Transverse colon (tissue), 4 donors: ENCODE data around the gene CSNK1G1. TPM values are rescaled to one million over a fixed set of nuclear protein-coding genes. Genes with fewer than 3 reads are reported as not detected.

Experiments used
- DNase-seq: peaks from one replicate; pipeline ENCODE4 v3.0.0-alpha.2; 2019
- H3K27ac ChIP-seq, 4 donors: fragments of 200-600 bp; sonication (generic); 2 replicates each; pipeline ENCODE4 v1.5.1; 2016 to 2018; ENCODE audit warnings: inconsistent platforms in 4 of 4
- H3K27me3 ChIP-seq: fragments of 200-600 bp; sonication (generic); 2 replicates; pipeline ENCODE4 v1.5.1; 2017; ENCODE audit warnings: inconsistent platforms
- H3K36me3 ChIP-seq, 4 donors: fragments of 200-600 bp; sonication (generic); 2 replicates each; pipeline ENCODE4 v1.5.1; 2017 to 2019; ENCODE audit warnings: inconsistent platforms in 4 of 4
- H3K4me1 ChIP-seq, 4 donors: fragments of 200-600 bp; sonication (generic); 2 replicates each; pipeline ENCODE4 v1.5.1; 2017 to 2020; ENCODE audit warnings: inconsistent platforms in 4 of 4
- H3K4me3 ChIP-seq, 4 donors: fragments of 200-600 bp; sonication (generic); 1 replicate in 1 of 4; 2 replicates in 3 of 4; pipeline versions ENCODE4 v1.5.1 to v1.6.1; 2017 to 2019; ENCODE audit warnings: inconsistent platforms in 4 of 4
- H3K9me3 ChIP-seq, 2 donors: fragments of 200-600 bp; sonication (generic); 2 replicates each; pipeline ENCODE4 v1.5.1; 2017 to 2019; ENCODE audit warnings: inconsistent platforms in 2 of 2
- CTCF ChIP-seq, 5 experiments: fragments of 200-600 bp in 3 of 5; fragments of 450-650 bp in 2 of 5; sonication (generic) in 3 of 5; IDR thresholded peaks; 1 replicate in 2 of 5; 2 replicates in 3 of 5; pipeline ENCODE4 v1.5.1; 2016 to 2017; ENCODE audit warnings: antibody characterized with exemption in 5 of 5, inconsistent platforms in 3 of 5, mild to moderate bottlenecking in 2 of 5, moderate library complexity in 1 of 5
- EP300 ChIP-seq: sonication (generic); formaldehyde crosslinking; IDR thresholded peaks from one replicate; pipeline ENCODE4 v1.6.1; 2017; ENCODE audit warnings: antibody characterized with exemption, low read depth
- POLR2A ChIP-seq: fragments of 450-650 bp; IDR thresholded peaks from one replicate; pipeline ENCODE4 v1.6.1; 2016; ENCODE audit warnings: antibody characterized with exemption, mild to moderate bottlenecking, moderate library complexity
- POLR2AphosphoS5 ChIP-seq, 3 donors: sonication (generic); formaldehyde crosslinking; IDR thresholded peaks; one replicate each; pipeline ENCODE4 v1.6.1; 2016; ENCODE audit warnings: antibody characterized with exemption in 3 of 3
- WGBS, 2 donors: methylation state at CpG; one replicate each; pipeline ENCODE4 v1.1.5; 2018; ENCODE audit warnings: low coverage in 1 of 2; 5-methylcytosine and 5-hydroxymethylcytosine counted together
- in situ Hi-C, 4 donors: fragments of 200-750 bp; cut with MboI; loops; one replicate each; pipeline versions ENCODE4 v1.15.0 to v1.15.1; 2017; ENCODE audit warnings: low sequenced_read_pairs in 3 of 4, low pct_ligation_motif_present in 1 of 4, low pct_unique_long_range_greater_than_20kb in 1 of 4
- intact Hi-C: fragments of 100-400 bp; cut with DNase I; formaldehyde crosslinking; loops from one replicate; pipeline ENCODE4 v1.15.1; 2023; ENCODE audit warnings: low total_unique reads
- total RNA-seq, 4 donors: library from RNA; depleted of rRNA; stranded (reverse); fragments of >200 nt; gene quantifications; one replicate each; pipeline ENCODE4 v1.1.0, GENCODE V29; 2016

The CSNK1G1 gene
- total RNA-seq, 4 donors from 2014 or later = 6.2 to 34.4 (median 19.7) TPM

GRCh38 chr15:64369078-64369607, 13.2 kb upstream of the CSNK1G1 start:
- Histone ChIP-seq H3K9me3 (no peaks in the 10 kb centered on the region), H3K4me3 (no peak overlapping the region), H3K27ac (no peak overlapping the region), H3K4me1 (no peaks in the 10 kb centered on the region), H3K36me3 (no peaks in the 10 kb centered on the region), H3K27me3 (no peaks in the 10 kb centered on the region)
- 71 to 87% methylated on average over 1 to 2 of the region's 2 CpGs for WGBS, 2 donors
- in situ Hi-C loops = loop anchor here in 2 of 4 donors (10.0 to 25.0 kb wide), 2 partner anchors 157 to 164 kb away; no protein-coding TSS in a partner anchor
- TF ChIP-seq CTCF (IDR thresholded peaks at IDR 0.05) = no peak
- no peak for TF ChIP-seq EP300
- no peak for TF ChIP-seq POLR2AphosphoS5 (IDR thresholded peaks at IDR 0.05)
- no peak for TF ChIP-seq POLR2A
- no peak for DNase-seq
- intact Hi-C loops = no loop called here

- no peak for TF ChIP-seq POLR2AphosphoS5 (IDR thresholded peaks at IDR 0.05)
- TF ChIP-seq POLR2A = no peak
- no peak for TF ChIP-seq CTCF (IDR thresholded peaks at IDR 0.05)
- TF ChIP-seq EP300 = no peak
- WGBS, 2 donors = 99 to 100% methylated on average over 2 to 4 of the region's 4 CpGs
- H3K4me3 ChIP-seq = no peak overlapping the region
- H3K9me3 ChIP-seq = no peaks in the 10 kb centered on the region
- H3K4me1 ChIP-seq = peaks cover 0 to 9% (median 5%) of the 10 kb centered on the region in 4 donors
- intact Hi-C loops = no loop called here
- no peak for DNase-seq
- in situ Hi-C loops = loop anchor here in 2 of 4 donors (10.0 to 25.0 kb wide), 2 partner anchors 149 to 156 kb away; no protein-coding TSS in a partner anchor
- H3K36me3 ChIP-seq = no peaks in the 10 kb centered on the region
- H3K27me3 ChIP-seq = no peaks in the 10 kb centered on the region
- H3K27ac ChIP-seq = no peak overlapping the region
Observed at GRCh38 chr15:64361259-64361658, 5.3 kb upstream of the CSNK1G1 start.

GRCh38 chr15:64356710-64357040, 702 bp upstream of the CSNK1G1 start:
- DNase-seq = no peak
- intact Hi-C loops = no loop called here
- in situ Hi-C loops = loop anchor here in 2 of 4 donors (10.0 to 25.0 kb wide), 2 partner anchors 142 to 144 kb away; no protein-coding TSS in a partner anchor

More at GRCh38 chr15:64356710-64357040, 702 bp upstream of the CSNK1G1 start:
- Histone ChIP-seq H3K9me3 (no peaks in the 10 kb centered on the region), H3K27ac (peak overlapping the region; percentile 73 to 89 (median 81)), H3K4me1 (peaks cover 5 to 18% (median 15%) of the 10 kb centered on the region in 4 donors), H3K27me3 (no peaks in the 10 kb centered on the region), H3K4me3 (peak overlapping the region in 3 of 4 donors; percentile 76 to 88 (median 87)), H3K36me3 (no peaks in the 10 kb centered on the region)
- TF ChIP-seq CTCF (IDR thresholded peaks at IDR 0.05) (no peak), EP300 (no peak), POLR2A (no peak), POLR2AphosphoS5 (IDR thresholded peaks at IDR 0.05) (no peak)
- 42 to 45% methylated on average over 5 of the region's 5 CpGs for WGBS, 2 donors
